Stomach smooth muscle (tissue), 2 donors: Measurements from ENCODE around the gene DLGAP4.

Experiments
- H3K27ac ChIP-seq: one replicate; pipeline ENCODE4 v1.7.0; 2013; ENCODE audit warnings: mild to moderate bottlenecking, low read length, inconsistent platforms
- H3K27me3 ChIP-seq, 2 donors: one replicate each; pipeline ENCODE4 v1.7.0; 2013; ENCODE audit warnings: low read length in 2 of 2; ENCODE audit not compliant: insufficient read depth in 2 of 2, control insufficient read depth in 1 of 2
- H3K36me3 ChIP-seq, 2 donors: one replicate each; pipeline ENCODE4 v1.7.0; 2013; ENCODE audit warnings: low read length in 2 of 2; ENCODE audit not compliant: control insufficient read depth in 2 of 2, insufficient read depth in 2 of 2
- H3K4me1 ChIP-seq: one replicate; pipeline ENCODE4 v1.7.0; 2013; ENCODE audit warnings: low read length; ENCODE audit not compliant: control insufficient read depth, insufficient read depth
- H3K4me3 ChIP-seq, 2 donors: one replicate each; pipeline ENCODE4 v1.7.0; 2013; ENCODE audit warnings: low read length in 2 of 2
- H3K9ac ChIP-seq, 2 donors: one replicate each; pipeline ENCODE4 v1.7.0; 2013; ENCODE audit warnings: low read length in 2 of 2, mild to moderate bottlenecking in 1 of 2
- H3K9me3 ChIP-seq, 2 donors: one replicate each; pipeline ENCODE4 v1.7.0; 2013; ENCODE audit warnings: low read length in 2 of 2; ENCODE audit not compliant: control insufficient read depth in 2 of 2
- donor health status: healthy.
- donor health status: Pancreatic carcinoma.

The DLGAP4 gene

GRCh38 chr20:36482044-36482473, 175.9 kb downstream of the DLGAP4 start:
- no peaks in the 10 kb centered on the region for H3K9me3 ChIP-seq
- H3K27ac ChIP-seq, result peak overlapping the region; percentile 31
- peaks cover 0 to 10% of the 10 kb centered on the region in 2 donors for H3K36me3 ChIP-seq
- H3K9ac ChIP-seq, result peak overlapping the region in 1 of 2 donors; percentile 21
- no peaks in the 10 kb centered on the region for H3K27me3 ChIP-seq
- H3K4me1 ChIP-seq, result peaks cover 86% of the 10 kb centered on the region
- peak overlapping the region; percentile 8 for H3K4me3 ChIP-seq

GRCh38 chr20:36483209-36483918, 177.2 kb downstream of the DLGAP4 start:
- H3K27me3 ChIP-seq, result no peaks in the 10 kb centered on the region
- peaks cover 0 to 6% of the 10 kb centered on the region in 2 donors for H3K36me3 ChIP-seq
- H3K4me3 ChIP-seq, result no peak overlapping the region
- peaks cover 86% of the 10 kb centered on the region for H3K4me1 ChIP-seq
- H3K9ac ChIP-seq, result peak overlapping the region in 1 of 2 donors; percentile 36
- H3K9me3 ChIP-seq, result no peaks in the 10 kb centered on the region
- H3K27ac ChIP-seq, result peak overlapping the region; percentile 24

- peaks cover 78% of the 10 kb centered on the region for H3K4me1 ChIP-seq
Observed at GRCh38 chr20:36483919-36484808, 178.0 kb downstream of the DLGAP4 start.

GRCh38 chr20:36485286-36485685, 179.1 kb downstream of the DLGAP4 start:
- H3K4me3 ChIP-seq, result no peak overlapping the region
- H3K36me3 ChIP-seq, result peaks cover 0 to 3% of the 10 kb centered on the region in 2 donors
- H3K27me3 ChIP-seq, result no peaks in the 10 kb centered on the region
- H3K9ac ChIP-seq, result no peak overlapping the region
- peaks cover 72% of the 10 kb centered on the region for H3K4me1 ChIP-seq
- H3K27ac ChIP-seq, result no peak overlapping the region
- no peaks in the 10 kb centered on the region for H3K9me3 ChIP-seq

More at GRCh38 chr20:36483919-36484808, 178.0 kb downstream of the DLGAP4 start:
- no peaks in the 10 kb centered on the region for H3K27me3 ChIP-seq
- H3K36me3 ChIP-seq, result peaks cover 0 to 3% of the 10 kb centered on the region in 2 donors
- H3K27ac ChIP-seq, result peak overlapping the region; percentile 24
- no peaks in the 10 kb centered on the region for H3K9me3 ChIP-seq
- peak overlapping the region in 1 of 2 donors; percentile 29 for H3K4me3 ChIP-seq
- H3K9ac ChIP-seq, result peak overlapping the region; percentile 29 to 36

- Histone ChIP-seq H3K4me1 (peaks cover 68% of the 10 kb centered on the region), H3K27ac (no peak overlapping the region), H3K9ac (no peak overlapping the region)
Observed at GRCh38 chr20:36487069-36487468, 180.9 kb downstream of the DLGAP4 start.

GRCh38 chr20:36490191-36490590, 184.1 kb downstream of the DLGAP4 start:
- peaks cover 70% of the 10 kb centered on the region for H3K4me1 ChIP-seq
- H3K36me3 ChIP-seq, result peaks cover 0 to 2% of the 10 kb centered on the region in 2 donors
- no peaks in the 10 kb centered on the region for H3K27me3 ChIP-seq
- H3K9ac ChIP-seq, result peak overlapping the region in 1 of 2 donors; percentile 29
- peak overlapping the region; percentile 46 for H3K27ac ChIP-seq
- H3K4me3 ChIP-seq, result no peak overlapping the region
- H3K9me3 ChIP-seq, result no peaks in the 10 kb centered on the region

More at GRCh38 chr20:36487069-36487468, 180.9 kb downstream of the DLGAP4 start:
- H3K36me3 ChIP-seq, result peaks cover 0 to 2% of the 10 kb centered on the region in 2 donors
- peak overlapping the region in 1 of 2 donors; percentile 15 for H3K4me3 ChIP-seq
- H3K27me3 ChIP-seq, result no peaks in the 10 kb centered on the region
- H3K9me3 ChIP-seq, result no peaks in the 10 kb centered on the region

- Histone ChIP-seq H3K9me3 (no peaks in the 10 kb centered on the region), H3K4me1 (peaks cover 55% of the 10 kb centered on the region), H3K36me3 (peaks cover 10 to 11% of the 10 kb centered on the region in 2 donors), H3K27me3 (no peaks in the 10 kb centered on the region), H3K4me3 (peak overlapping the region in 1 of 2 donors; percentile 8), H3K9ac (peak overlapping the region in 1 of 2 donors; percentile 29), H3K27ac (peak overlapping the region; percentile 75)
Observed at GRCh38 chr20:36491901-36492617, 185.9 kb downstream of the DLGAP4 start.

- H3K9ac ChIP-seq, result peak overlapping the region in 1 of 2 donors; percentile 13
- peaks cover 21 to 23% of the 10 kb centered on the region in 2 donors for H3K36me3 ChIP-seq
- H3K9me3 ChIP-seq, result no peaks in the 10 kb centered on the region
- no peaks in the 10 kb centered on the region for H3K27me3 ChIP-seq
- H3K4me3 ChIP-seq, result peak overlapping the region in 1 of 2 donors; percentile 40
- peak overlapping the region; percentile 75 for H3K27ac ChIP-seq
- peaks cover 48% of the 10 kb centered on the region for H3K4me1 ChIP-seq
Observed at GRCh38 chr20:36493051-36493800, 187.1 kb downstream of the DLGAP4 start.

- Histone ChIP-seq H3K4me1 (peaks cover 48% of the 10 kb centered on the region), H3K4me3 (peak overlapping the region in 1 of 2 donors; percentile 40), H3K27me3 (no peaks in the 10 kb centered on the region), H3K27ac (peak overlapping the region; percentile 75), H3K9me3 (no peaks in the 10 kb centered on the region), H3K9ac (peak overlapping the region in 1 of 2 donors; percentile 29), H3K36me3 (peaks cover 27 to 28% of the 10 kb centered on the region in 2 donors)
Observed at GRCh38 chr20:36493801-36494114, 187.6 kb downstream of the DLGAP4 start.
